DOHH2 (cell line): ENCODE results near the gene SNRK.

Source experiments
- CTCF ChIP-seq: fragments of 200-600 bp; sonication (generic); IDR thresholded peaks from one replicate; pipeline ENCODE4 v1.5.1; 2014; ENCODE audit warnings: antibody characterized with exemption, mild to moderate bottlenecking, low read depth, low read length; ENCODE audit not compliant: poor library complexity, severe bottlenecking
- EZH2phosphoT487 ChIP-seq: fragments of 200-600 bp; sonication (generic); IDR thresholded peaks from 2 replicates; pipeline ENCODE4 v1.6.1; 2017; ENCODE audit warnings: borderline replicate concordance, mild to moderate bottlenecking, antibody characterized with exemption, low read length, moderate library complexity, mixed read lengths

- TF ChIP-seq CTCF (no peak), EZH2phosphoT487 (no peak)
Observed at GRCh38 chr3:43366481-43366880, 80.1 kb downstream of the SNRK start.
